ENCODE measurements around the gene ASB2.

The ASB2 gene

DNA sequence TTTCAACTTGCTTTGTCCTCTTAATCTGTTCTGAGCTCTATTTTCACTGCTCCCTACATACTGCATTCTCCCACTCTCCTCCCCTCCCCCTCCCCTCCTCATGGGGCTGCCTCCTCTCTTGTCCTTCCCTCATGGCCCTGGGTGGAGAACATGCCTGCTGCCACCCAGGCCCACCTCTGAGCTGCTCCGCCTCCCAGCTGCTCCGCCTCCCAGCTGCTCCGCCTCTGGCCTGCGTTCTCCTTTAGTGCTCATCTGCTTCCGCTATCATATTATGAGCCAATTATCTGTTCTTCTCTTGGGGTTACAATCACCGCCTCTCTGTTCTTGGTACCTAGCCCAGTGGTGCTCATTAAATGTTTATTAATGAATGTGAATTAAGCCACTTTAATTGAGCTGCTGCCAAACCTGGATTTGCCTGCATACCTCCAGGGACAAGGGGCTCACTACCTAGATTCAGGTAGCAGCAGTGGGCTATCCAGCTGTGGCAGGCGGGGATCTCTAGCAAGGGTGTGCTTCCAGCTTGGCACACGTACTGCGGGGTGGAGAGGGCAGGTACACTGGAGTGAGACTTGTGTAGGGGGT lies 81.3 kb downstream of the ASB2 start:
- Histone ChIP-seq H4K20me1 (ENCODE audit: control insufficient read depth, insufficient read depth, low read depth, low read length) (no peaks in the 10 kb centered on the region), H3F3A (ENCODE audit: control insufficient read depth, insufficient read depth) (no peaks in the 10 kb centered on the region), H3K9me3 (ENCODE audit: control insufficient read depth, insufficient read depth, low read length) (no peaks in the 10 kb centered on the region), H3K27me3 (ENCODE audit: control insufficient read depth, low read length) (no peaks in the 10 kb centered on the region), H3K4me1 (ENCODE audit: control insufficient read depth, low read length) (no peaks in the 10 kb centered on the region), H3K79me2 (ENCODE audit: control insufficient read depth, low read length) (no peaks in the 10 kb centered on the region), H3K4me3 (ENCODE audit: low read length) (no peak overlapping the region), H3K4me2 (ENCODE audit: low read length) (no peak overlapping the region), H3K9me2 (replicated peaks; ENCODE audit: control insufficient read depth, low read length) (no peaks in the 10 kb centered on the region), H3K36me3 (ENCODE audit: control insufficient read depth, low read length) (no peaks in the 10 kb centered on the region), H3K27ac (ENCODE audit: low read depth, low read length) (no peak overlapping the region)
- TF ChIP-seq EZH2phosphoT487 (IDR thresholded peaks at IDR 0.05; ENCODE audit: borderline replicate concordance, low read length): no peak
- TF ChIP-seq, protein P1, sequence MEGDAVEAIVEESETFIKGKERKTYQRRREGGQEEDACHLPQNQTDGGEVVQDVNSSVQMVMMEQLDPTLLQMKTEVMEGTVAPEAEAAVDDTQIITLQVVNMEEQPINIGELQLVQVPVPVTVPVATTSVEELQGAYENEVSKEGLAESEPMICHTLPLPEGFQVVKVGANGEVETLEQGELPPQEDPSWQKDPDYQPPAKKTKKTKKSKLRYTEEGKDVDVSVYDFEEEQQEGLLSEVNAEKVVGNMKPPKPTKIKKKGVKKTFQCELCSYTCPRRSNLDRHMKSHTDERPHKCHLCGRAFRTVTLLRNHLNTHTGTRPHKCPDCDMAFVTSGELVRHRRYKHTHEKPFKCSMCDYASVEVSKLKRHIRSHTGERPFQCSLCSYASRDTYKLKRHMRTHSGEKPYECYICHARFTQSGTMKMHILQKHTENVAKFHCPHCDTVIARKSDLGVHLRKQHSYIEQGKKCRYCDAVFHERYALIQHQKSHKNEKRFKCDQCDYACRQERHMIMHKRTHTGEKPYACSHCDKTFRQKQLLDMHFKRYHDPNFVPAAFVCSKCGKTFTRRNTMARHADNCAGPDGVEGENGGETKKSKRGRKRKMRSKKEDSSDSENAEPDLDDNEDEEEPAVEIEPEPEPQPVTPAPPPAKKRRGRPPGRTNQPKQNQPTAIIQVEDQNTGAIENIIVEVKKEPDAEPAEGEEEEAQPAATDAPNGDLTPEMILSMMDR (IDR thresholded peaks at IDR 0.05; ENCODE audit: low read depth, low read length, poor library complexity, severe bottlenecking): no peak

DNA sequence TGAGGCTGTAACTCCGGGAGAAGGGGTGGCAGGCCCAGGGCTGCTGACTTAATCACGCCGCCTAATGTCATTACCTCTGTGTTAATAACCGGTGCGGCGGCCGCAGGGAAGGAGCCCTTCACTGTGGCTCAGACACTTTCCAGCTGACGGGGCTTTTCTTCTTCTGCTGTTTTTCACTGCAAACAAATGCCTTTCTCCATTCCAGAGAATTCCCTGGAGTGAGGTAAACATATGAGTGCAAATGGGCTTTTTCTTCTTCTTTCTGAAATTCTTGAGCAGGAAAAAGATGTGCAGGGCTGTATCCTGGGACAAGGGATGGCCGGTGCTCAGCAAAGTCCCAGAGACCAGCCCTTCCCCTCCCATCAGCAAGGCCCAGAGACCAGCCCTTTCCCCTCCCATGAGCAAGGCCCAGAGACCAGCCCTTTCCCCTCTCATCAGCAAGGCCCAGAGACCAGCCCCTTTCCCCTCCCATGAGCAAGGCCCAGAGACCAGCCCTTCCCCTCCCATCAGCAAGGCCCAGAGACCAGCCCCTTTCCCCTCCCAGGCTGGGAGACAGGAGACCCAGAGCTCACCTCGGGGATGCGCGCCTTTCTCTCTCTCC lies 82.6 kb downstream of the ASB2 start:
- H3F3A ChIP-seq (ENCODE audit: control insufficient read depth, insufficient read depth): no peaks in the 10 kb centered on the region
- no peaks in the 10 kb centered on the region for H4K20me1 ChIP-seq (ENCODE audit: control insufficient read depth, insufficient read depth, low read depth, low read length)
- no peaks in the 10 kb centered on the region for H3K79me2 ChIP-seq (ENCODE audit: control insufficient read depth, low read length)
- TF ChIP-seq, protein P1 (IDR thresholded peaks at IDR 0.05; ENCODE audit: low read depth, low read length, poor library complexity, severe bottlenecking): no peak
- no peak for TF ChIP-seq EZH2phosphoT487 (IDR thresholded peaks at IDR 0.05; ENCODE audit: borderline replicate concordance, low read length)
- H3K4me2 ChIP-seq (ENCODE audit: low read length): no peak overlapping the region
- H3K4me3 ChIP-seq (ENCODE audit: low read length): no peak overlapping the region
- H3K9me3 ChIP-seq (ENCODE audit: control insufficient read depth, insufficient read depth, low read length): no peaks in the 10 kb centered on the region
- H3K36me3 ChIP-seq (ENCODE audit: control insufficient read depth, low read length): no peaks in the 10 kb centered on the region
- H3K4me1 ChIP-seq (ENCODE audit: control insufficient read depth, low read length): no peaks in the 10 kb centered on the region
- no peaks in the 10 kb centered on the region for H3K9me2 ChIP-seq (replicated peaks; ENCODE audit: control insufficient read depth, low read length)
- no peak overlapping the region for H3K27ac ChIP-seq (ENCODE audit: low read depth, low read length)
- no peaks in the 10 kb centered on the region for H3K27me3 ChIP-seq (ENCODE audit: control insufficient read depth, low read length)

- no peaks in the 10 kb centered on the region for H3K4me1 ChIP-seq (ENCODE audit: control insufficient read depth, low read length)
- no peaks in the 10 kb centered on the region for H3F3A ChIP-seq (ENCODE audit: control insufficient read depth, insufficient read depth)
- no peak overlapping the region for H3K27ac ChIP-seq (ENCODE audit: low read depth, low read length)
- no peak overlapping the region for H3K4me3 ChIP-seq (ENCODE audit: low read length)
- TF ChIP-seq, protein P1 (IDR thresholded peaks at IDR 0.05; ENCODE audit: low read depth, low read length, poor library complexity, severe bottlenecking): peak; percentile 94
- no peak for TF ChIP-seq EZH2phosphoT487 (IDR thresholded peaks at IDR 0.05; ENCODE audit: borderline replicate concordance, low read length)
- H3K9me2 ChIP-seq (replicated peaks; ENCODE audit: control insufficient read depth, low read length): no peaks in the 10 kb centered on the region
- no peaks in the 10 kb centered on the region for H4K20me1 ChIP-seq (ENCODE audit: control insufficient read depth, insufficient read depth, low read depth, low read length)
- no peaks in the 10 kb centered on the region for H3K27me3 ChIP-seq (ENCODE audit: control insufficient read depth, low read length)
- H3K4me2 ChIP-seq (ENCODE audit: low read length): no peak overlapping the region
- H3K79me2 ChIP-seq (ENCODE audit: control insufficient read depth, low read length): no peaks in the 10 kb centered on the region
- H3K9me3 ChIP-seq (ENCODE audit: control insufficient read depth, insufficient read depth, low read length): no peaks in the 10 kb centered on the region
- H3K36me3 ChIP-seq (ENCODE audit: control insufficient read depth, low read length): no peaks in the 10 kb centered on the region
These were observed 83.3 kb downstream of the ASB2 start for GRCh38 chr14:93892923-93893558.

Measured in DOHH2 (cell line).